Measurements from ENCODE around the gene SULT6B1.

DNA sequence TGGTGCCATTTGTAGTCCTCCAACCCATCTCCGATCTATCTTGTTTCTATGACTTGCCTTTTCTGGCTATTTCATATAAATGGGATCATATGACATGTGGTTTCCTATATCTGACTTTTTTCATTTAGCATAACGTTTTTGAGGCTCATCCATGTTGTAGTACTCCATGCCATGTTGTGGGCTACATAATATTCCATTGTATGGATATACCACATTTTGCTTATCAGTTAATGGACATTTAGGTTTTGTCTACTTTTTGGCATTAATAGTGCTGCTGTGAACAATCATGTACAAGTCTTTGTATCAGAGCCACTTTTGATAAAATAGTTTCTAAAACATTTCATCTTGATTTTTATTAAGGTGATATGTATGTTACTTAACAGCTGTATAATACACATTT lies 15.2 kb upstream of the SULT6B1 start:
- TF ChIP-seq, protein P1, sequence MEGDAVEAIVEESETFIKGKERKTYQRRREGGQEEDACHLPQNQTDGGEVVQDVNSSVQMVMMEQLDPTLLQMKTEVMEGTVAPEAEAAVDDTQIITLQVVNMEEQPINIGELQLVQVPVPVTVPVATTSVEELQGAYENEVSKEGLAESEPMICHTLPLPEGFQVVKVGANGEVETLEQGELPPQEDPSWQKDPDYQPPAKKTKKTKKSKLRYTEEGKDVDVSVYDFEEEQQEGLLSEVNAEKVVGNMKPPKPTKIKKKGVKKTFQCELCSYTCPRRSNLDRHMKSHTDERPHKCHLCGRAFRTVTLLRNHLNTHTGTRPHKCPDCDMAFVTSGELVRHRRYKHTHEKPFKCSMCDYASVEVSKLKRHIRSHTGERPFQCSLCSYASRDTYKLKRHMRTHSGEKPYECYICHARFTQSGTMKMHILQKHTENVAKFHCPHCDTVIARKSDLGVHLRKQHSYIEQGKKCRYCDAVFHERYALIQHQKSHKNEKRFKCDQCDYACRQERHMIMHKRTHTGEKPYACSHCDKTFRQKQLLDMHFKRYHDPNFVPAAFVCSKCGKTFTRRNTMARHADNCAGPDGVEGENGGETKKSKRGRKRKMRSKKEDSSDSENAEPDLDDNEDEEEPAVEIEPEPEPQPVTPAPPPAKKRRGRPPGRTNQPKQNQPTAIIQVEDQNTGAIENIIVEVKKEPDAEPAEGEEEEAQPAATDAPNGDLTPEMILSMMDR (IDR thresholded peaks at IDR 0.05): no peak
- TF ChIP-seq POLR2A (IDR thresholded peaks at IDR 0.05): no peak

Data from transverse colon (tissue), 3 donors.